Tibial nerve (tissue), 4 donors: ENCODE measurements around the gene TARM1.

Experiments
- CTCF ChIP-seq, 5 experiments: fragments of 200-600 bp in 3 of 5; fragments of 450-650 bp in 2 of 5; sonication (generic) in 3 of 5; IDR thresholded peaks; one replicate each; pipeline ENCODE4 v1.5.1; 2016 to 2019; ENCODE audit warnings: antibody characterized with exemption in 5 of 5, mild to moderate bottlenecking in 3 of 5, moderate library complexity in 2 of 5
- EP300 ChIP-seq, 2 donors: sonication (generic); formaldehyde crosslinking; IDR thresholded peaks; one replicate each; pipeline ENCODE4 v1.6.1; 2017; ENCODE audit warnings: antibody characterized with exemption in 2 of 2, mild to moderate bottlenecking in 1 of 2

- no peak for TF ChIP-seq CTCF (IDR thresholded peaks at IDR 0.05)
- no peak for TF ChIP-seq EP300 (IDR thresholded peaks at IDR 0.05)
These were observed 25.6 kb upstream of the TARM1 start for GRCh38 chr19:54106716-54107115.
